ENCODE measurements around the gene MYL9. TPM values are rescaled to one million over a fixed set of nuclear protein-coding genes. Genes with fewer than 3 reads are reported as not detected.

MYL9 gene
- total RNA-seq, 1 donor: 135 TPM

DNA sequence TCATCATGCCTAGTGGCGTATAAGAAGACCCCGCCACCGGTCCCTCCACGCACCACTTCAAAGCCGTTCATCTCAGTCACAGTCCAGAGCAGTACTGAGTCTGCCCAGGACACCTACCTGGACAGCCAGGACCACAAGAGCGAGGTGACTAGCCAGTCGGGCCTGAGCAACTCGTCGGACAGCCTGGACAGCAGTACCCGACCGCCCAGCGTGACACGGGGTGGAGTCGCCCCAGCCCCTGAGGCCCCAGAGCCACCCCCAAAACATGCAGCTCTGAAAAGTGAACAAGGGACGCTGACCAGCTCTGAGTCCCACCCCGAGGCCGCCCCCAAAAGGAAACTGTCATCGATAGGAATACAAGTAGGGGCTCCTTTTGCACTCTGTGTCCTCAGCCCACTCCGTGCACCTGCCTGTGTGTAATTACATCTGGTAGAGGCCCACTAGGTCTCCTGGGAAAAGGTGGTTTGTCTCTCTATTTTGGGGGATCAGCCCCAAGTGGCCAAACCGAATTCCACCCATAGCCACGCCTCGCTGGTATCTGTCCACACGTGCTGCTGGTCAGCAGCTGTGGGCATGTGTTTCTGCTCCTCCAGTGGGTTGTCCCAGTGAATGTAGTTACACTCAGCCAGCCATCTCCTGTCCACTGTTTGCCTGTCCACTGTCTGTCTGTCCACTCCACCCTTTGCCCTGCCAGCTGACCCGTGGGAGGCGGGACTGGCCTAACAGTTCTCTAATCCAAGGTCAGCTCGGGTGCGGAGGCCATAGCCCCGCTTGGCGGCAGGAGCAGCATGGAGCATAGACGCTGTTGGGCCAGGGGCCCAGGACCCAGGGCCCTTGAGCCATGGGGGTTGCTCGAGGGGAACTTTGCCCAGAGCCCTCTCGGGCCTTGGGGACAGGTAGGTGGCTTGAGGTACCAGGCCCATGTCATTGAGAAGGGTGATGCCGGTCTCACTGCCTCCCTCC, 44.3 kb upstream of the MYL9 start:
- Histone ChIP-seq H3K27me3 (ENCODE audit: insufficient read depth, low read length) (no peaks in the 10 kb centered on the region), H3K4me3 (ENCODE audit: insufficient read depth, low read length) (no peak overlapping the region), H3K9me3 (ENCODE audit: low read depth, low read length) (no peaks in the 10 kb centered on the region), H3K36me3 (ENCODE audit: insufficient read depth, low read length) (peaks cover 60% of the 10 kb centered on the region), H3K27ac (ENCODE audit: low read depth, low read length) (peak overlapping the region; percentile 62), H3K79me2 (ENCODE audit: insufficient read depth, low read length) (peaks cover 97% of the 10 kb centered on the region), H2AFZ (ENCODE audit: low read length) (no peak overlapping the region), H3K4me1 (ENCODE audit: insufficient read depth, low read length) (peaks cover 54% of the 10 kb centered on the region), H3K4me2 (ENCODE audit: insufficient read depth, low read length) (no peak overlapping the region), H4K20me1 (ENCODE audit: insufficient read depth, low read length) (peaks cover 80% of the 10 kb centered on the region)
- TF ChIP-seq, protein P1, sequence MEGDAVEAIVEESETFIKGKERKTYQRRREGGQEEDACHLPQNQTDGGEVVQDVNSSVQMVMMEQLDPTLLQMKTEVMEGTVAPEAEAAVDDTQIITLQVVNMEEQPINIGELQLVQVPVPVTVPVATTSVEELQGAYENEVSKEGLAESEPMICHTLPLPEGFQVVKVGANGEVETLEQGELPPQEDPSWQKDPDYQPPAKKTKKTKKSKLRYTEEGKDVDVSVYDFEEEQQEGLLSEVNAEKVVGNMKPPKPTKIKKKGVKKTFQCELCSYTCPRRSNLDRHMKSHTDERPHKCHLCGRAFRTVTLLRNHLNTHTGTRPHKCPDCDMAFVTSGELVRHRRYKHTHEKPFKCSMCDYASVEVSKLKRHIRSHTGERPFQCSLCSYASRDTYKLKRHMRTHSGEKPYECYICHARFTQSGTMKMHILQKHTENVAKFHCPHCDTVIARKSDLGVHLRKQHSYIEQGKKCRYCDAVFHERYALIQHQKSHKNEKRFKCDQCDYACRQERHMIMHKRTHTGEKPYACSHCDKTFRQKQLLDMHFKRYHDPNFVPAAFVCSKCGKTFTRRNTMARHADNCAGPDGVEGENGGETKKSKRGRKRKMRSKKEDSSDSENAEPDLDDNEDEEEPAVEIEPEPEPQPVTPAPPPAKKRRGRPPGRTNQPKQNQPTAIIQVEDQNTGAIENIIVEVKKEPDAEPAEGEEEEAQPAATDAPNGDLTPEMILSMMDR (IDR thresholded peaks at IDR 0.05; ENCODE audit: extremely low read depth, low read depth, low read length): no peak
- DNase-seq (ENCODE audit: insufficient read length, low spot score, missing footprints): peak; percentile 46

DNA sequence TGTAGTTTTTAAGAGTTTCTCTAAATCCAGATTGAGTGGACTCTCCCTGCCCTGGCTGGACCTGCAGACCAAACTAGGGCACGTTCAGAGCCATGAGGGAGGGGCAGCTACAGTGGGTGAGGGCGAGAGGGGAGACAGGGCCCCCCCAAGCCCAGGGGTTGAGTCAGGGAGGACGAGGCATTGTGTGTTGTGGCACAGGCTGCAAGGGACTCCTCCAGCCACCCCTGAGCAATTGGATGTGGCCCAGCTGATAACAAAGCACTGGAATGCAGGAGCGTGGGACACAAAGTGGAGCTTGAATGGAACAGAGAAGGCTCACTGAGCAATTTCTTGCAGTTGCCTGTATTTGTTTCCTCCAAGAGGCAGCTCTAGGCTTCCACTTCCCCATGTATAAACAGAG, 43.5 kb upstream of the MYL9 start:
- Histone ChIP-seq H3K9me3 (ENCODE audit: low read depth, low read length) (no peaks in the 10 kb centered on the region), H3K27ac (ENCODE audit: low read depth, low read length) (peak overlapping the region; percentile 62), H2AFZ (ENCODE audit: low read length) (no peak overlapping the region), H3K27me3 (ENCODE audit: insufficient read depth, low read length) (no peaks in the 10 kb centered on the region), H3K36me3 (ENCODE audit: insufficient read depth, low read length) (peaks cover 67% of the 10 kb centered on the region), H3K4me2 (ENCODE audit: insufficient read depth, low read length) (no peak overlapping the region), H4K20me1 (ENCODE audit: insufficient read depth, low read length) (peaks cover 72% of the 10 kb centered on the region), H3K4me3 (ENCODE audit: insufficient read depth, low read length) (no peak overlapping the region), H3K4me1 (ENCODE audit: insufficient read depth, low read length) (peaks cover 46% of the 10 kb centered on the region), H3K79me2 (ENCODE audit: insufficient read depth, low read length) (peaks cover 91% of the 10 kb centered on the region)
- peak; percentile 69 for DNase-seq (ENCODE audit: insufficient read length, low spot score, missing footprints)
- TF ChIP-seq, protein P1 (IDR thresholded peaks at IDR 0.05; ENCODE audit: extremely low read depth, low read depth, low read length): no peak

DNA sequence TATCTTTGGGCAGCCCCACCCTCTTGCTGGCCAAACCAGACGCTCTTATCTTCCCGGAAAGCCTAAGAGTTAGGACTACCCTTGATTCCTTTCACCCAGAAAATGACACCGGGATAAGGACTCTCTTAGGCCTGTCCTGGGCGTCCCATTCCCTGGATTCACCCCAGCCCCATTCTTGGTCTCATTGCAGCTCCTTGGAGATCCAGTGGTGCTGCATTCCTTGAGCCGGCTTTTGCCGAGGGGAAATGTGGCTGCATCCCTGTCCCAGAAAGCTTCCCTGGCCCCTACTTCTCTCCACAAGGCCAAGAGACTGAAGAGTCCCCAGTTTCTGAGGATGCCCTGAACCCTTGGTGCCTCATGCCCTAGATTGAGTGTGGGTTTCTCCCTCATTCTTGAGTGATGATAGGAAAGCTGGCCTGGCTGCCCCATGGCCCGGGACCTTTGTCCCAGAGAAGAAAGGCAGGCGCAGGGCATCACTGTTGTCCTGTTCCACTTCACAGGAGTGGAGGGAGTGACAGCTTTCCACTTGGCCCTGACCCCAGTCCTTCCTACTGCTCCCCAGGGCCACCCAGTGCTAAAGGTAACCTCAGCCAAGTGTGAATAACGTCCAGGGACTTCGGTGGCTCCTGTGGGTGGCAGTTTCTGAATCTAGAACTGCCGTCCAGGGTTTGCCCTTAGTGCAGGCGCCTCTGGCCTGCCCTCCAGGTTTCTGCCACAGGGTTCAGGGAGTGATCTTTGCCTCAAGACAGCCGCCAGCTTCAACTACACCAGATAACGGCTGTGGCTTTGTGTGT, 42.7 kb upstream of the MYL9 start:
- Histone ChIP-seq H2AFZ (ENCODE audit: low read length) (no peak overlapping the region), H3K9me3 (ENCODE audit: low read depth, low read length) (no peaks in the 10 kb centered on the region), H3K27ac (ENCODE audit: low read depth, low read length) (peak overlapping the region; percentile 62), H3K79me2 (ENCODE audit: insufficient read depth, low read length) (peaks cover 89% of the 10 kb centered on the region), H4K20me1 (ENCODE audit: insufficient read depth, low read length) (peaks cover 68% of the 10 kb centered on the region), H3K4me3 (ENCODE audit: insufficient read depth, low read length) (no peak overlapping the region), H3K36me3 (ENCODE audit: insufficient read depth, low read length) (peaks cover 72% of the 10 kb centered on the region), H3K4me1 (ENCODE audit: insufficient read depth, low read length) (peaks cover 39% of the 10 kb centered on the region), H3K27me3 (ENCODE audit: insufficient read depth, low read length) (no peaks in the 10 kb centered on the region), H3K4me2 (ENCODE audit: insufficient read depth, low read length) (peak overlapping the region; percentile 11)
- TF ChIP-seq, protein P1 (IDR thresholded peaks at IDR 0.05; ENCODE audit: extremely low read depth, low read depth, low read length): no peak
- DNase-seq (ENCODE audit: insufficient read length, low spot score, missing footprints): peak; percentile 85
